H1 (cell line): ENCODE measurements around the gene PLLP. TPM values are rescaled to one million over a fixed set of nuclear protein-coding genes. Genes with fewer than 3 reads are reported as not detected.

Experiments
- CTCF ChIA-PET: fragments of 300-600 bp; sonication (Branson Sonifier 250); formaldehyde crosslinking; loops from one replicate; lab custom pipeline; 2021; ENCODE audit not compliant: partially characterized antibody; lab: Charles Lee
- POLR2A ChIA-PET: fragments of 300-600 bp; sonication (Branson Sonifier 250); formaldehyde crosslinking; loops from one replicate; lab custom pipeline; 2021; ENCODE audit warnings: inconsistent platforms; ENCODE audit not compliant: partially characterized antibody; lab: Charles Lee
- DNase-seq, 2 experiments: peaks; one replicate each; pipeline versions ENCODE4 v3.0.0 to v3.0.0-alpha.2; 2010 to 2022; ENCODE audit warnings: low spot score in 2 of 2, low read depth in 1 of 2, mixed read lengths in 1 of 2
- FAIRE-seq: peaks from 2 replicates; lab custom pipeline; 2011; peaks lifted over from hg19 to GRCh38; lab: Jason Lieb, UNC
- H2AFZ ChIP-seq: 2 replicates; pipeline ENCODE4 v1.8.1; 2012; ENCODE audit warnings: low read length, inconsistent platforms
- H2AK5ac ChIP-seq: 2 replicates; pipeline ENCODE4 v1.6.1; 2013; ENCODE audit warnings: low read depth, low read length
- H2BK120ac ChIP-seq: replicated peaks from 2 replicates; pipeline ENCODE3; 2013; ENCODE audit warnings: low read depth, low read length, inconsistent platforms
- H2BK12ac ChIP-seq: 2 replicates; pipeline ENCODE4 v1.6.1; 2013; ENCODE audit warnings: low read depth, low read length
- H2BK15ac ChIP-seq: 2 replicates; pipeline ENCODE4 v1.6.1; 2013; ENCODE audit warnings: low read length
- H2BK20ac ChIP-seq: 2 replicates; pipeline ENCODE4 v1.6.1; 2013; ENCODE audit warnings: low read length
- H2BK5ac ChIP-seq: 2 replicates; pipeline ENCODE4 v1.6.1; 2013; ENCODE audit warnings: low read depth, low read length
- H3K14ac ChIP-seq: 2 replicates; pipeline ENCODE4 v1.6.1; 2013; ENCODE audit warnings: inconsistent platforms; ENCODE audit not compliant: insufficient read length
- H3K18ac ChIP-seq: 2 replicates; pipeline ENCODE4 v1.6.1; 2013; ENCODE audit warnings: low read length; ENCODE audit errors: extremely low read depth
- H3K23ac ChIP-seq: 2 replicates; pipeline ENCODE4 v1.6.1; 2013; ENCODE audit warnings: inconsistent platforms; ENCODE audit not compliant: insufficient read length
- H3K23me2 ChIP-seq: 2 replicates; pipeline ENCODE4 v1.6.1; 2013; ENCODE audit warnings: low read depth, low read length
- H3K27ac ChIP-seq: 2 replicates; pipeline ENCODE4 v1.6.1; 2011; ENCODE audit warnings: low read depth, low read length, inconsistent platforms
- H3K27me3 ChIP-seq, 4 experiments: replicated peaks in 1 of 4; 1 replicate in 1 of 4; 2 replicates in 3 of 4; pipeline versions ENCODE4 v1.6.1 to v1.8.1; 2011 to 2013; ENCODE audit warnings: low read length in 3 of 4, mild to moderate bottlenecking in 3 of 4, inconsistent platforms in 2 of 4, mixed read lengths in 2 of 4, moderate library complexity in 1 of 4; ENCODE audit not compliant: control insufficient read depth in 3 of 4, insufficient read depth in 3 of 4; ENCODE audit errors: extremely low read depth in 1 of 4
- H3K36me3 ChIP-seq, 4 experiments: 2 replicates each; pipeline versions ENCODE4 v1.6.1 to v1.8.1; 2011 to 2013; ENCODE audit warnings: mild to moderate bottlenecking in 4 of 4, low read length in 3 of 4, moderate library complexity in 2 of 4, control low read depth in 1 of 4, inconsistent platforms in 1 of 4; ENCODE audit not compliant: insufficient read depth in 4 of 4, control insufficient read depth in 2 of 4
- H3K4ac ChIP-seq: replicated peaks from 2 replicates; pipeline ENCODE3; 2013; ENCODE audit warnings: low read length, low read depth, mixed read lengths, inconsistent platforms; ENCODE audit not compliant: insufficient read length
- H3K4me1 ChIP-seq, 4 experiments: replicated peaks in 1 of 4; 1 replicate in 1 of 4; 2 replicates in 3 of 4; pipeline versions ENCODE4 v1.6.1 to v1.8.1; 2011 to 2013; ENCODE audit warnings: low read length in 3 of 4, inconsistent platforms in 2 of 4, mixed read lengths in 1 of 4; ENCODE audit not compliant: insufficient read depth in 4 of 4, control insufficient read depth in 3 of 4
- H3K4me2 ChIP-seq, 2 experiments: 2 replicates each; pipeline versions ENCODE4 v1.6.1 to v1.8.1; 2011 to 2013; ENCODE audit warnings: low read depth in 2 of 2, low read length in 2 of 2, control low read depth in 1 of 2, inconsistent platforms in 1 of 2, mild to moderate bottlenecking in 1 of 2; ENCODE audit not compliant: insufficient read depth in 1 of 2
- H3K4me3 ChIP-seq, 4 experiments: fragments of 200-600, 300-600 bp in 1 of 4; sonication (generic), shearing (Covaris generic), sonication (Bioruptor Twin) in 1 of 4; 2 replicates each; pipeline versions ENCODE4 v1.5.1 to v1.8.1; 2011 to 2016; ENCODE audit warnings: low read length in 4 of 4, low read depth in 3 of 4, control low read depth in 2 of 4, inconsistent platforms in 2 of 4, mild to moderate bottlenecking in 2 of 4, mixed read lengths in 1 of 4, moderate library complexity in 1 of 4; ENCODE audit not compliant: insufficient read depth in 2 of 4; ENCODE audit errors: extremely low read depth in 1 of 4
- H3K56ac ChIP-seq: replicated peaks from 2 replicates; pipeline ENCODE3; 2013; ENCODE audit warnings: low read depth, mild to moderate bottlenecking, mixed read lengths, low read length, inconsistent platforms; ENCODE audit not compliant: insufficient read length
- H3K79me1 ChIP-seq: 2 replicates; pipeline ENCODE4 v1.6.1; 2013; ENCODE audit warnings: low read depth, low read length, control low read depth
- H3K79me2 ChIP-seq, 2 experiments: 2 replicates each; pipeline versions ENCODE4 v1.6.1 to v1.8.1; 2012 to 2013; ENCODE audit warnings: low read length in 2 of 2, mild to moderate bottlenecking in 2 of 2, inconsistent platforms in 1 of 2; ENCODE audit not compliant: insufficient read depth in 2 of 2, control insufficient read depth in 1 of 2
- H3K9ac ChIP-seq, 4 experiments: replicated peaks in 1 of 4; 1 replicate in 1 of 4; 2 replicates in 3 of 4; pipeline versions ENCODE4 v1.6.1 to v1.8.1; 2011 to 2013; ENCODE audit warnings: low read depth in 3 of 4, low read length in 3 of 4, control low read depth in 2 of 4, mild to moderate bottlenecking in 2 of 4, moderate library complexity in 2 of 4, inconsistent platforms in 1 of 4; ENCODE audit errors: extremely low read depth in 1 of 4
- H3K9me3 ChIP-seq, 2 experiments: 2 replicates each; pipeline versions ENCODE4 v1.6.1 to v1.8.1; 2012 to 2013; ENCODE audit warnings: mild to moderate bottlenecking in 2 of 2, moderate library complexity in 2 of 2, control low read depth in 1 of 2, inconsistent platforms in 1 of 2, low read depth in 1 of 2, low read length in 1 of 2, mixed read lengths in 1 of 2; ENCODE audit not compliant: insufficient read depth in 2 of 2
- H4K20me1 ChIP-seq, 2 experiments: replicated peaks in 1 of 2; 2 replicates each; pipeline versions ENCODE3 to v1.8.1; 2011 to 2013; ENCODE audit warnings: inconsistent platforms in 2 of 2, low read length in 2 of 2, mild to moderate bottlenecking in 1 of 2; ENCODE audit not compliant: insufficient read depth in 2 of 2, control insufficient read depth in 1 of 2
- H4K5ac ChIP-seq: 2 replicates; pipeline ENCODE4 v1.6.1; 2013; ENCODE audit warnings: low read length, low read depth, mixed read lengths, inconsistent platforms; ENCODE audit not compliant: insufficient read length
- H4K8ac ChIP-seq: 2 replicates; pipeline ENCODE4 v1.8.0; 2013; ENCODE audit warnings: mild to moderate bottlenecking, moderate library complexity, low read length, inconsistent platforms; ENCODE audit not compliant: insufficient read depth; ENCODE audit errors: extremely low read depth
- H4K91ac ChIP-seq: replicated peaks from 2 replicates; pipeline ENCODE3; 2013; ENCODE audit warnings: low read length, mixed read lengths, inconsistent platforms; ENCODE audit not compliant: insufficient read length
- CEBPB ChIP-seq: IDR thresholded peaks from 2 replicates; pipeline ENCODE4 v1.6.1; 2012; ENCODE audit warnings: low read depth, low read length
- CHD1 ChIP-seq: IDR thresholded peaks from 2 replicates; pipeline ENCODE4 v1.6.1; 2012; ENCODE audit warnings: low read depth, low read length, improper control_type of control experiment
- CTCF ChIP-seq, 3 experiments: IDR thresholded peaks; 1 replicate in 2 of 3; 2 replicates in 1 of 3; pipeline versions ENCODE4 v1.5.1 to v1.6.1; 2011; ENCODE audit warnings: low read length in 3 of 3, mild to moderate bottlenecking in 3 of 3, inconsistent platforms in 2 of 3, low read depth in 1 of 3, moderate library complexity in 1 of 3; ENCODE audit not compliant: insufficient read depth in 1 of 3; ENCODE audit errors: control extremely low read depth in 1 of 3
- EGR1 ChIP-seq: IDR thresholded peaks from 2 replicates; pipeline ENCODE4 v1.6.1; 2011; ENCODE audit warnings: low read depth, low read length, borderline replicate concordance
- EP300 ChIP-seq, 2 experiments: IDR thresholded peaks; 1 replicate in 1 of 2; 2 replicates in 1 of 2; pipeline ENCODE4 v1.6.1; 2011 to 2012; ENCODE audit warnings: low read depth in 2 of 2, low read length in 2 of 2, mild to moderate bottlenecking in 2 of 2, borderline replicate concordance in 1 of 2, inconsistent platforms in 1 of 2, moderate library complexity in 1 of 2
- EZH2 ChIP-seq: fragments of 200-600 bp; sonication (generic); IDR thresholded peaks from 2 replicates; pipeline ENCODE4 v1.7.1; 2012; ENCODE audit warnings: low read depth, mild to moderate bottlenecking, moderate library complexity, low read length, inconsistent platforms; ENCODE audit not compliant: severe bottlenecking
- PHF8 ChIP-seq: fragments of 200-600 bp; sonication (generic); conservative IDR thresholded peaks from 2 replicates; pipeline ENCODE4 v1.7.1; 2012; ENCODE audit warnings: low read depth, mild to moderate bottlenecking, inconsistent platforms, low read length, moderate library complexity
- SRF ChIP-seq: IDR thresholded peaks from 2 replicates; pipeline ENCODE4 v1.6.1; 2011; ENCODE audit warnings: mild to moderate bottlenecking, low read depth, low read length, moderate library complexity
- TBP ChIP-seq: IDR thresholded peaks from 2 replicates; pipeline ENCODE4 v1.6.1; 2011; ENCODE audit warnings: low read depth, low read length, improper control_type of control experiment
- YY1 ChIP-seq: IDR thresholded peaks from 2 replicates; pipeline ENCODE4 v1.6.1; 2011; ENCODE audit warnings: low read depth, mild to moderate bottlenecking, low read length
- WGBS, 2 experiments: shearing (Covaris generic) in 1 of 2; methylation state at CpG; one replicate each; pipeline versions ENCODE4 v1.1.6 to v1.1.7; 2013 to 2015; ENCODE audit warnings: low lambda C conversion rate in 2 of 2, mixed read lengths in 2 of 2, inconsistent platforms in 1 of 2, low coverage in 1 of 2, missing lambda C conversion rate in 1 of 2; ENCODE audit not compliant: insufficient replicate concordance in 2 of 2, insufficient coverage in 1 of 2, insufficient read length in 1 of 2; ENCODE audit errors: extremely low coverage in 1 of 2, missing lambda C conversion rate in 1 of 2; 5-methylcytosine and 5-hydroxymethylcytosine counted together
- polyA plus RNA-seq, 7 experiments: library from polyadenylated mRNA; depleted of rRNA in 3 of 7; stranded (reverse) in 5 of 7; unstranded in 2 of 7; fragments of >200 nt in 5 of 7; fragments of 200-250 nt in 2 of 7; gene quantifications; 1 replicate in 5 of 7; 2 replicates in 1 of 7; 4 replicates in 1 of 7; pipeline versions ENCODE4 v1.2.1 to v1.2.3, GENCODE V29; 2011 to 2013; ENCODE audit warnings: missing spikeins in 2 of 7, mixed read lengths in 2 of 7
- total RNA-seq: library from RNA; stranded (reverse); fragmentation: NEBNext Ultra II Directional; extraction: Animal tissue kit (Norgen Biotek cat#: 25700); gene quantifications from 2 replicates; pipeline ENCODE4 v1.2.1, GENCODE V29; 2021

PLLP gene
- total and polyA plus RNA-seq, 2 of the 8 experiments (the other 6 are each of a cell fraction or from before 2014, with no cell fraction given), result 2.9 to 10.6 TPM

- Histone ChIP-seq H3K4me1 (peaks cover 2 to 6% (median 4%) of the 10 kb centered on the region in 4 experiments; a peak in 4 of 7 replicates), H3K36me3 (no peaks in the 10 kb centered on the region), H3K4me3 (no peak overlapping the region), H3K18ac (no peak overlapping the region), H2BK12ac (no peak overlapping the region), H3K9ac (no peak overlapping the region), H3K4me2 (no peak overlapping the region), H2AFZ (no peak overlapping the region), H3K27ac (no peak overlapping the region), H3K4ac (no peak overlapping the region), H4K20me1 (no peaks in the 10 kb centered on the region), H3K23me2 (peaks cover 4% of the 10 kb centered on the region; the same call in 1 of the 2 replicates), H2BK20ac (no peak overlapping the region), H2BK5ac (no peak overlapping the region), H3K27me3 (no peaks in the 10 kb centered on the region), H3K9me3 (no peaks in the 10 kb centered on the region), H2BK120ac (no peak overlapping the region), H3K79me1 (no peaks in the 10 kb centered on the region), H3K56ac (no peak overlapping the region), H4K8ac (no peak overlapping the region), H3K79me2 (no peaks in the 10 kb centered on the region), H3K14ac (no peak overlapping the region), H2BK15ac (no peak overlapping the region), H2AK5ac (no peak overlapping the region), H3K23ac (no peak overlapping the region), H4K5ac (no peak overlapping the region), H4K91ac (no peak overlapping the region)
- 67% methylated on average over 1 of the region's 1 CpG; no CpG with 5 or more reads in 1 of the 2 experiments for WGBS, 2 experiments
- CTCF ChIA-PET, result interaction anchor here (0.7 to 1.5 kb wide), 5 partner anchors 11 to 103 kb away, joined by 3 to 6 read pairs (median 5); no protein-coding TSS in a partner anchor
- POLR2A ChIA-PET, result no interaction called here
- no peak for FAIRE-seq
- peak in 1 of 2 experiments; percentile 28 for DNase-seq
- TF ChIP-seq EZH2 (no peak), EGR1 (no peak), CEBPB (no peak), CTCF (IDR thresholded peaks at IDR 0.05; ENCODE audit: control extremely low read depth in 1 of 3, insufficient read depth in 1 of 3, low read depth in 1 of 3, low read length in 3 of 3) (no peak), EP300 (IDR thresholded peaks at IDR 0.05; ENCODE audit: borderline replicate concordance in 1 of 2, low read depth in 2 of 2, low read length in 2 of 2) (no peak), TBP (no peak), PHF8 (no peak), SRF (no peak), YY1 (no peak), CHD1 (no peak)
Observed at GRCh38 chr16:57314161-57314785, 29.8 kb upstream of the PLLP start.
